H9 (cell line): ENCODE data around the gene FADS1. TPM values are rescaled to one million over a fixed set of nuclear protein-coding genes. Genes with fewer than 3 reads are reported as not detected.

Experiments
- DNase-seq: peaks from one replicate; pipeline ENCODE4 v3.0.0-alpha.2; 2017
- H2AFZ ChIP-seq: one replicate; pipeline ENCODE4 v1.6.1; 2013; ENCODE audit warnings: mild to moderate bottlenecking, low read length, control low read depth, moderate library complexity
- H2AK5ac ChIP-seq: 2 replicates; pipeline ENCODE4 v1.6.1; 2013; ENCODE audit warnings: low read length, control low read depth, mixed read lengths; ENCODE audit not compliant: insufficient read length
- H2BK120ac ChIP-seq: one replicate; pipeline ENCODE4 v1.6.1; 2013; ENCODE audit warnings: low read depth, mild to moderate bottlenecking, low read length, control low read depth, inconsistent platforms; ENCODE audit not compliant: poor library complexity, severe bottlenecking
- H2BK12ac ChIP-seq: 2 replicates; pipeline ENCODE4 v1.6.1; 2013; ENCODE audit warnings: low read length, control low read depth, mixed read lengths, low read depth; ENCODE audit not compliant: insufficient read length
- H2BK15ac ChIP-seq: 2 replicates; pipeline ENCODE4 v1.6.1; 2013; ENCODE audit warnings: low read depth, low read length, control low read depth
- H2BK20ac ChIP-seq: one replicate; pipeline ENCODE4 v1.6.1; 2013; ENCODE audit warnings: low read depth, mild to moderate bottlenecking, low read length, control low read depth, inconsistent platforms; ENCODE audit not compliant: poor library complexity, severe bottlenecking
- H2BK5ac ChIP-seq: 2 replicates; pipeline ENCODE4 v1.6.1; 2013; ENCODE audit warnings: low read length, control low read depth, mixed read lengths; ENCODE audit not compliant: insufficient read length
- H3K14ac ChIP-seq: 2 replicates; pipeline ENCODE4 v1.6.1; 2013; ENCODE audit warnings: low read length, control low read depth; ENCODE audit not compliant: insufficient read depth
- H3K18ac ChIP-seq: 2 replicates; pipeline ENCODE4 v1.6.1; 2013; ENCODE audit warnings: low read depth, mild to moderate bottlenecking, mixed read lengths, low read length, control low read depth; ENCODE audit not compliant: insufficient read length
- H3K23ac ChIP-seq: 2 replicates; pipeline ENCODE4 v1.6.1; 2013; ENCODE audit warnings: low read length, control low read depth, mixed read lengths, low read depth; ENCODE audit not compliant: insufficient read length
- H3K23me2 ChIP-seq: 2 replicates; pipeline ENCODE4 v1.6.1; 2013; ENCODE audit warnings: low read depth, mild to moderate bottlenecking, mixed read lengths, low read length, control low read depth; ENCODE audit not compliant: insufficient read length, poor library complexity, severe bottlenecking
- H3K27ac ChIP-seq: 2 replicates; pipeline ENCODE4 v1.5.1; 2013; ENCODE audit warnings: low read length, control low read depth, mixed read lengths, low read depth; ENCODE audit not compliant: insufficient read length
- H3K27me3 ChIP-seq: 2 replicates; pipeline ENCODE4 v1.6.1; 2013; ENCODE audit warnings: low read length, control low read depth, inconsistent platforms; ENCODE audit not compliant: insufficient read depth
- H3K4ac ChIP-seq: 2 replicates; pipeline ENCODE4 v1.6.1; 2013; ENCODE audit warnings: low read depth, mild to moderate bottlenecking, control low read depth, inconsistent platforms, low read length, moderate library complexity
- H3K4me1 ChIP-seq: 2 replicates; pipeline ENCODE4 v1.6.1; 2013; ENCODE audit warnings: low read length, control low read depth, inconsistent platforms; ENCODE audit not compliant: insufficient read depth
- H3K4me2 ChIP-seq: 2 replicates; pipeline ENCODE4 v1.6.1; 2013; ENCODE audit warnings: low read length, control low read depth, mixed read lengths; ENCODE audit not compliant: insufficient read length, insufficient read depth
- H3K56ac ChIP-seq: 2 replicates; pipeline ENCODE4 v1.6.1; 2013; ENCODE audit warnings: low read depth, mild to moderate bottlenecking, mixed read lengths, low read length, control low read depth; ENCODE audit not compliant: insufficient read length
- H3K79me1 ChIP-seq: 2 replicates; pipeline ENCODE4 v1.6.1; 2013; ENCODE audit warnings: low read depth, mild to moderate bottlenecking, moderate library complexity, low read length, control low read depth, inconsistent platforms; ENCODE audit not compliant: insufficient read depth, poor library complexity, severe bottlenecking
- H3K79me2 ChIP-seq: 2 replicates; pipeline ENCODE4 v1.6.1; 2013; ENCODE audit warnings: low read length, control low read depth, inconsistent platforms; ENCODE audit not compliant: insufficient read depth
- H3K9ac ChIP-seq: 2 replicates; pipeline ENCODE4 v1.6.1; 2013; ENCODE audit warnings: low read length, control low read depth, mixed read lengths; ENCODE audit not compliant: insufficient read length; ENCODE audit errors: extremely low read depth
- H3K9me3 ChIP-seq: one replicate; pipeline ENCODE4 v1.6.1; 2013; ENCODE audit warnings: low read depth, low read length, inconsistent platforms; ENCODE audit not compliant: control insufficient read depth
- H3T11ph ChIP-seq: one replicate; pipeline ENCODE4 v1.6.1; 2013; ENCODE audit warnings: mild to moderate bottlenecking, low read length, control low read depth, inconsistent platforms
- H4K20me1 ChIP-seq: one replicate; pipeline ENCODE4 v1.6.1; 2013; ENCODE audit not compliant: control insufficient read depth, insufficient read length, insufficient read depth
- H4K5ac ChIP-seq: 2 replicates; pipeline ENCODE4 v1.6.1; 2013; ENCODE audit warnings: low read depth, mild to moderate bottlenecking, mixed read lengths, low read length, control low read depth; ENCODE audit not compliant: insufficient read length
- H4K8ac ChIP-seq: replicated peaks from 2 replicates; pipeline ENCODE4 v1.6.1; 2013; ENCODE audit warnings: low read length, control low read depth, mixed read lengths, low read depth; ENCODE audit not compliant: insufficient read length
- H4K91ac ChIP-seq: 2 replicates; pipeline ENCODE4 v1.6.1; 2013; ENCODE audit warnings: low read depth, mild to moderate bottlenecking, moderate library complexity, mixed read lengths, low read length, control low read depth; ENCODE audit not compliant: insufficient read length
- H3K27ac Mint-ChIP-seq, 3 experiments: 2 replicates in 2 of 3; 3 replicates in 1 of 3; pipeline ENCODE4 v1.8.0; 2020 to 2021; ENCODE audit warnings: mixed read lengths in 3 of 3, mild to moderate bottlenecking in 1 of 3, moderate library complexity in 1 of 3
- H3K27me3 Mint-ChIP-seq: 2 replicates; pipeline ENCODE4 v1.8.0; 2021; ENCODE audit warnings: low read depth, mild to moderate bottlenecking, moderate library complexity, mixed read lengths
- H3K36me3 Mint-ChIP-seq, 3 experiments: 2 replicates in 2 of 3; 3 replicates in 1 of 3; pipeline ENCODE4 v1.8.0; 2020 to 2021; ENCODE audit warnings: low read depth in 3 of 3, mixed read lengths in 3 of 3; ENCODE audit not compliant: insufficient read depth in 1 of 3
- H3K4me1 Mint-ChIP-seq, 2 experiments: 2 replicates each; pipeline ENCODE4 v1.8.0; 2020; ENCODE audit warnings: mixed read lengths in 2 of 2
- H3K4me3 Mint-ChIP-seq, 2 experiments: 2 replicates in 1 of 2; 3 replicates in 1 of 2; pipeline ENCODE4 v1.8.0; 2020 to 2021; ENCODE audit warnings: mild to moderate bottlenecking in 2 of 2, mixed read lengths in 2 of 2, moderate library complexity in 1 of 2
- H3K9me3 Mint-ChIP-seq, 2 experiments: 2 replicates in 1 of 2; 3 replicates in 1 of 2; pipeline ENCODE4 v1.8.0; 2020; ENCODE audit warnings: mild to moderate bottlenecking in 2 of 2, mixed read lengths in 2 of 2, moderate library complexity in 1 of 2
- CTCF ChIP-seq: fragments of 200-600 bp; sonication (generic); conservative IDR thresholded peaks from 3 replicates; pipeline ENCODE4 v1.8.0; 2021; ENCODE audit warnings: antibody characterized with exemption, mild to moderate bottlenecking
- WGBS: extraction: QIAGEN DNeasy Blood & Tissue Kit; methylation state at CpG from one replicate; pipeline ENCODE4 v1.1.7; 2013; ENCODE audit warnings: missing lambda C conversion rate, low lambda C conversion rate, mixed read lengths; ENCODE audit not compliant: insufficient read length; ENCODE audit errors: extremely low coverage; 5-methylcytosine and 5-hydroxymethylcytosine counted together
- total RNA-seq: library from RNA; stranded (reverse); gene quantifications from 2 replicates; pipeline ENCODE4 v1.2.1, GENCODE V29; 2021

FADS1 gene
- total RNA-seq, 1 experiment from 2014 or later = 125 TPM

DNA sequence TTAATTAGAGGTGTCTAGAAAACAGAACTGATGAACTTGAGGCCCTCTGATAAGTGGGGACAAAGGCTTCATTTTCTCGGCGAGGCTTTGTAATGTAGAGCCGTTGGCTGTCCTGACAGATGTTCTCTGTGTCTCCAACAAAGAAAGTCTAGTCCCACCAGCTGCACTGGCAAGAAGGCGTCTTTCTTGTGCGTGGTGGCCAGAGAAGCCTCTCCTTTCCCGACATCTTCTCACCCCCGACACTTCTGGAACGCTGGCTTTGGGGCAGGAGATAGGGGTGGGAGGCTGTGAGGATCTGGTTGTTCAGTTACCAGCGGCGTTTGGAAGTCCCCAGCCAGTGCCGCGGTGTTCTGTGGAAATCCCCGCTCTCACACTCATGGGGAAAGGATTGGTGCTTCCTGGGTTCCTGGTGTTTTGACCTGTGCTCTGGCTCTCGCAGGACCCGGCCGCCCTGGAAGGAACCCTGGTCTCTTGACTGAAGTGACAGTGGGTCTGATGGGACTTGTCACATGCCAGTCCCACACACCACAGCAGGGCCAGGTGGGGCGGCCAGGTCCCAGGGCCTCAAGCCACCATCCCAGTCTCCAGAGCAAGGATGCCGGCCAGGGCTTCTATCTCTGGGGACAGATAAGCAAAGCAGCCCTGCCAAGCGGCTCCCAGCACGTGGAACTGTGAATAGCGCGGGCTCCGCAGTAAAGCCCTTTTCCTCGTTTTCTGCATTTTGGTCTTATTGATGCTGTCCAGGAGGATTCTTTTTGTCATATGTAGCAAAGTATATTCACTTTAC, 34.5 kb upstream of the FADS1 start:
- H4K20me1 ChIP-seq = no peaks in the 10 kb centered on the region
- H2BK12ac ChIP-seq = no peak overlapping the region
- no peak overlapping the region for H3K14ac ChIP-seq
- no peak overlapping the region for H3T11ph ChIP-seq
- H3K56ac ChIP-seq = no peak overlapping the region
- H3K23ac ChIP-seq = no peak overlapping the region
- no peak overlapping the region for H4K91ac ChIP-seq
- H2AFZ ChIP-seq = no peak overlapping the region
- H3K36me3 Mint-ChIP-seq = peaks cover 66 to 87% (median 80%) of the 10 kb centered on the region in 3 experiments
- H3K4me3 Mint-ChIP-seq = no peak overlapping the region
- H3K18ac ChIP-seq = no peak overlapping the region
- no peaks in the 10 kb centered on the region for H3K23me2 ChIP-seq
- no peak for DNase-seq
- no peak overlapping the region for H3K4ac ChIP-seq
- no peaks in the 10 kb centered on the region for H3K79me1 ChIP-seq
- H3K27me3 Mint-ChIP-seq = no peaks in the 10 kb centered on the region
- H4K5ac ChIP-seq = no peak overlapping the region
- H3K4me1 Mint-ChIP-seq = no peaks in the 10 kb centered on the region
- TF ChIP-seq CTCF = no peak
- H2BK5ac ChIP-seq = no peak overlapping the region
- H2BK120ac ChIP-seq = no peak overlapping the region
- no peaks in the 10 kb centered on the region for H3K4me1 ChIP-seq
- H3K79me2 ChIP-seq = no peaks in the 10 kb centered on the region; the same call in 1 of the 2 replicates
- no peaks in the 10 kb centered on the region; a peak in 1 of 5 replicates for H3K9me3 Mint-ChIP-seq
- H3K9ac ChIP-seq = no peak overlapping the region
- no peak overlapping the region for H2AK5ac ChIP-seq
- no peaks in the 10 kb centered on the region for H3K27me3 ChIP-seq
- no peaks in the 10 kb centered on the region for H3K9me3 ChIP-seq
- no peak overlapping the region for H2BK20ac ChIP-seq
- H3K4me2 ChIP-seq = no peak overlapping the region
- no peak overlapping the region for H4K8ac ChIP-seq
- H3K27ac ChIP-seq = no peak overlapping the region
- WGBS = no CpG with 5 or more reads among the region's 24 CpGs
- no peak overlapping the region for H2BK15ac ChIP-seq
- H3K27ac Mint-ChIP-seq = no peak overlapping the region
